IMR-90 (cell line): Measurements from ENCODE around the gene RASSF8. TPM values are rescaled to one million over a fixed set of nuclear protein-coding genes. Genes with fewer than 3 reads are reported as not detected.

Source experiments
- ATAC-seq: fragments of 200-7000 bp; cut with Tn5 transposase; 2 replicates; pipeline ENCODE4 v1.9.1; 2020; ENCODE audit warnings: low read depth, mild to moderate bottlenecking, moderate library complexity
- BruUV-seq: library from RNA; stranded (reverse); fragments of 400-500 nt; replicated peaks from 2 replicates; lab custom pipeline; 2021; lab: Mats Ljungman, UMichigan
- CTCF ChIA-PET: fragments of 300-600 bp; formaldehyde crosslinking; extraction: SDS; loops from one replicate; lab custom pipeline; 2021; ENCODE audit warnings: antibody characterized with exemption; lab: Yijun Ruan, JAX
- POLR2A ChIA-PET: fragments of 300-600 bp; sonication (Branson Sonifier 250); formaldehyde crosslinking; loops from one replicate; lab custom pipeline; 2022; ENCODE audit warnings: antibody characterized with exemption; ENCODE audit not compliant: unreplicated experiment; lab: Charles Lee
- DNase-seq: peaks from one replicate; pipeline ENCODE4 v3.0.0; 2013
- H2AFZ ChIP-seq: replicated peaks from 2 replicates; pipeline ENCODE3; 2013; ENCODE audit warnings: low read length, mild to moderate bottlenecking; ENCODE audit not compliant: poor library complexity
- H2AK5ac ChIP-seq: 2 replicates; pipeline ENCODE4 v1.6.1; 2013; ENCODE audit warnings: low read depth, low read length, inconsistent platforms
- H2AK9ac ChIP-seq: replicated peaks from 2 replicates; pipeline ENCODE3; 2013; ENCODE audit warnings: mild to moderate bottlenecking, low read depth, low read length, moderate library complexity; ENCODE audit not compliant: poor library complexity
- H2BK120ac ChIP-seq: 2 replicates; pipeline ENCODE4 v1.6.1; 2013; ENCODE audit warnings: low read depth, low read length, inconsistent platforms
- H2BK15ac ChIP-seq: 3 replicates; pipeline ENCODE4 v1.6.1; 2013; ENCODE audit warnings: low read depth, low read length, inconsistent platforms
- H2BK20ac ChIP-seq: 2 replicates; pipeline ENCODE4 v1.6.1; 2013; ENCODE audit warnings: low read depth, mild to moderate bottlenecking, inconsistent platforms, low read length, moderate library complexity
- H2BK5ac ChIP-seq: 2 replicates; pipeline ENCODE4 v1.6.1; 2013; ENCODE audit warnings: mild to moderate bottlenecking, low read depth, low read length, inconsistent platforms; ENCODE audit not compliant: poor library complexity, severe bottlenecking
- H3K14ac ChIP-seq: replicated peaks from 2 replicates; pipeline ENCODE4 v1.6.1; 2013; ENCODE audit warnings: low read depth, low read length, inconsistent platforms
- H3K18ac ChIP-seq: 2 replicates; pipeline ENCODE4 v1.6.1; 2013; ENCODE audit warnings: low read depth, low read length, control low read depth
- H3K23ac ChIP-seq: 2 replicates; pipeline ENCODE4 v1.6.1; 2013; ENCODE audit warnings: low read depth, low read length, inconsistent platforms
- H3K27ac ChIP-seq: 2 replicates; pipeline ENCODE4 v1.5.1; 2013; ENCODE audit warnings: mild to moderate bottlenecking, control low read depth, low read length; ENCODE audit not compliant: insufficient read depth
- H3K27me3 ChIP-seq: 2 replicates; pipeline ENCODE4 v1.6.1; 2013; ENCODE audit warnings: low read length; ENCODE audit not compliant: control insufficient read depth, insufficient read depth
- H3K36me3 ChIP-seq: 2 replicates; pipeline ENCODE4 v1.6.1; 2013; ENCODE audit warnings: low read length, mixed read lengths; ENCODE audit not compliant: control insufficient read depth, insufficient read depth
- H3K4ac ChIP-seq: 2 replicates; pipeline ENCODE4 v1.6.1; 2013; ENCODE audit warnings: low read depth, low read length, inconsistent platforms
- H3K4me1 ChIP-seq: 2 replicates; pipeline ENCODE4 v1.6.1; 2013; ENCODE audit warnings: low read length, mixed read lengths; ENCODE audit not compliant: control insufficient read depth, insufficient read depth
- H3K4me2 ChIP-seq: 2 replicates; pipeline ENCODE4 v1.6.1; 2013; ENCODE audit warnings: low read depth, mild to moderate bottlenecking, control low read depth, low read length, moderate library complexity
- H3K4me3 ChIP-seq: 2 replicates; pipeline ENCODE4 v1.5.1; 2013; ENCODE audit warnings: low read depth, mild to moderate bottlenecking, control low read depth, low read length, moderate library complexity; ENCODE audit not compliant: insufficient read depth
- H3K56ac ChIP-seq: 2 replicates; pipeline ENCODE4 v1.6.1; 2013; ENCODE audit warnings: low read length, inconsistent platforms; ENCODE audit not compliant: insufficient read depth; ENCODE audit errors: extremely low read depth
- H3K79me1 ChIP-seq, 2 experiments: 2 replicates each; pipeline ENCODE4 v1.6.1; 2013; ENCODE audit warnings: low read length in 2 of 2, inconsistent platforms in 1 of 2, low read depth in 1 of 2
- H3K9ac ChIP-seq: 2 replicates; pipeline ENCODE4 v1.6.1; 2013; ENCODE audit warnings: low read depth, low read length, control low read depth
- H3K9me1 ChIP-seq: 2 replicates; pipeline ENCODE4 v1.6.1; 2013; ENCODE audit warnings: low read length, inconsistent platforms; ENCODE audit not compliant: insufficient read depth
- H3K9me3 ChIP-seq: 2 replicates; pipeline ENCODE4 v1.6.1; 2013; ENCODE audit warnings: low read length; ENCODE audit not compliant: control insufficient read depth, insufficient read depth
- H4K20me1 ChIP-seq: 2 replicates; pipeline ENCODE4 v1.6.1; 2013; ENCODE audit warnings: low read length, inconsistent platforms; ENCODE audit not compliant: insufficient read depth
- H4K5ac ChIP-seq: 2 replicates; pipeline ENCODE4 v1.6.1; 2013; ENCODE audit warnings: mild to moderate bottlenecking, low read depth, low read length, control low read depth
- H4K8ac ChIP-seq, 2 experiments: 2 replicates each; pipeline ENCODE4 v1.6.1; 2013; ENCODE audit warnings: low read depth in 2 of 2, low read length in 2 of 2, control low read depth in 1 of 2, inconsistent platforms in 1 of 2
- H4K91ac ChIP-seq: 2 replicates; pipeline ENCODE4 v1.6.1; 2013; ENCODE audit warnings: low read depth, low read length, inconsistent platforms; ENCODE audit not compliant: insufficient read depth
- BHLHE40 ChIP-seq: fragments of 150-350 bp; IDR thresholded peaks from 2 replicates; pipeline ENCODE4 v1.6.1; 2016; ENCODE audit warnings: mild to moderate bottlenecking, low read depth, low read length
- CEBPB ChIP-seq: IDR thresholded peaks from 2 replicates; pipeline ENCODE4 v1.6.1; 2012; ENCODE audit warnings: low read depth, low read length, improper control_type of control experiment
- CHD1 ChIP-seq: IDR thresholded peaks from 2 replicates; pipeline ENCODE4 v1.6.1; 2012; ENCODE audit warnings: low read depth, low read length, improper control_type of control experiment
- CTCF ChIP-seq: conservative IDR thresholded peaks from 2 replicates; pipeline ENCODE4 v1.5.1; 2012; ENCODE audit warnings: mild to moderate bottlenecking, low read depth, low read length, improper control_type of control experiment
- ELK1 ChIP-seq: fragments of 150-350 bp; IDR thresholded peaks from 2 replicates; pipeline ENCODE4 v1.6.1; 2016; ENCODE audit warnings: low read depth, mild to moderate bottlenecking, low read length, moderate library complexity, borderline replicate concordance
- FOS ChIP-seq: fragments of 150-350 bp; IDR thresholded peaks from 2 replicates; pipeline ENCODE4 v1.6.1; 2016; ENCODE audit warnings: low read depth, low read length
- MAFK ChIP-seq: IDR thresholded peaks from 2 replicates; pipeline ENCODE4 v1.6.1; 2012; ENCODE audit warnings: low read depth, low read length, improper control_type of control experiment
- MAZ ChIP-seq: IDR thresholded peaks from 2 replicates; pipeline ENCODE4 v1.6.1; 2012; ENCODE audit warnings: low read depth, mild to moderate bottlenecking, low read length, improper control_type of control experiment, moderate library complexity, borderline replicate concordance
- MXI1 ChIP-seq: IDR thresholded peaks from 2 replicates; pipeline ENCODE4 v1.6.1; 2012; ENCODE audit warnings: low read depth, mild to moderate bottlenecking, low read length, moderate library complexity, borderline replicate concordance
- NFE2L2 ChIP-seq: fragments of 150-350 bp; IDR thresholded peaks from 2 replicates; pipeline ENCODE4 v1.6.1; 2016; ENCODE audit warnings: low read depth, mild to moderate bottlenecking, low read length
- POLR2A ChIP-seq: IDR thresholded peaks from 2 replicates; pipeline ENCODE4 v1.6.1; 2012; ENCODE audit warnings: mild to moderate bottlenecking, low read depth, low read length
- RAD21 ChIP-seq: IDR thresholded peaks from 2 replicates; pipeline ENCODE4 v1.6.1; 2012; ENCODE audit warnings: low read length, improper control_type of control experiment
- RCOR1 ChIP-seq: IDR thresholded peaks from 2 replicates; pipeline ENCODE4 v1.6.1; 2012; ENCODE audit warnings: mild to moderate bottlenecking, low read length, improper control_type of control experiment; ENCODE audit not compliant: insufficient replicate concordance
- RFX5 ChIP-seq: IDR thresholded peaks from 2 replicates; pipeline ENCODE4 v1.8.0; 2012; ENCODE audit warnings: low read depth, mild to moderate bottlenecking, low read length, moderate library complexity
- SMC3 ChIP-seq: fragments of 150-350 bp; IDR thresholded peaks from 2 replicates; pipeline ENCODE4 v1.6.1; 2016; ENCODE audit warnings: low read depth, mild to moderate bottlenecking, antibody characterized with exemption, low read length, moderate library complexity
- USF2 ChIP-seq: fragments of 150-350 bp; IDR thresholded peaks from 2 replicates; pipeline ENCODE4 v1.6.1; 2017; ENCODE audit warnings: mild to moderate bottlenecking, antibody characterized with exemption, low read length, low read depth
- WGBS, 2 experiments: methylation state at CpG; one replicate each; pipeline versions ENCODE4 v1.1.5 to v1.1.7; 2013; ENCODE audit warnings: missing lambda C conversion rate in 2 of 2; ENCODE audit not compliant: insufficient read length in 1 of 2; ENCODE audit errors: extremely low coverage in 2 of 2; 5-methylcytosine and 5-hydroxymethylcytosine counted together
- dilution Hi-C: fragments of 300-500 bp; cut with HindIII; formaldehyde crosslinking; loops from one replicate; pipeline ENCODE4 v1.14.3; 2018; ENCODE audit warnings: low sequenced_read_pairs; ENCODE audit not compliant: unreplicated experiment
- in situ Hi-C: fragments of 300-500 bp; cut with MboI; formaldehyde crosslinking; loops from 3 replicates; pipeline ENCODE4 v1.14.3; 2019; ENCODE audit warnings: low sequenced_read_pairs, inconsistent platforms, mixed read lengths
- intact Hi-C: fragments of 100-400 bp; cut with micrococcal nuclease; formaldehyde crosslinking; loops from 2 replicates; pipeline ENCODE4 v1.10.0; 2022
- polyA plus RNA-seq, 3 experiments: library from polyadenylated mRNA; depleted of rRNA; stranded (reverse); fragments of >200 nt; gene quantifications; 2 replicates each; pipeline ENCODE4 v1.2.3, GENCODE V29; 2012; ENCODE audit warnings: low replicate concordance in 1 of 3
- total RNA-seq: library from RNA; depleted of rRNA; stranded (reverse); fragments of >200 nt; gene quantifications from 2 replicates; pipeline ENCODE4 v1.2.3, GENCODE V29; 2012

RASSF8 gene
- total and polyA plus RNA-seq, 2 of the 4 experiments (the other 2 are of a cell fraction), result 10.8 to 50.5 TPM

GRCh38 chr12:25995906-25996305, 37.4 kb downstream of the RASSF8 start:
- dilution Hi-C loops (no loop called here), intact Hi-C loops (no loop called here), in situ Hi-C loops (no loop called here)
- BruUV-seq, result no TSS peak
- Histone ChIP-seq H3K4me1 (peaks cover 18% of the 10 kb centered on the region), H4K8ac (peak overlapping the region in 1 of 2 experiments; percentile 24; a peak in 1 of 4 replicates), H3K27ac (no peak overlapping the region), H4K91ac (peak overlapping the region; percentile 31; the same call in 1 of the 2 replicates), H4K5ac (peak overlapping the region; percentile 36; the same call in 1 of the 2 replicates), H3K18ac (no peak overlapping the region), H3K56ac (no peak overlapping the region), H3K4me2 (peak overlapping the region; percentile 40; the same call in 1 of the 2 replicates), H3K4me3 (no peak overlapping the region), H2BK20ac (peak overlapping the region; percentile 72; the same call in 1 of the 2 replicates), H3K27me3 (no peaks in the 10 kb centered on the region), H2AK9ac (no peak overlapping the region), H3K23ac (peak overlapping the region; percentile 58; the same call in 1 of the 2 replicates), H3K9me3 (no peaks in the 10 kb centered on the region), H3K36me3 (no peaks in the 10 kb centered on the region; the same call in 1 of the 2 replicates), H2BK120ac (0 out of 2 replicates have a peak overlapping the region, but pooled peaks have one; percentile 32), H2AFZ (no peak overlapping the region), H4K20me1 (peaks cover 31% of the 10 kb centered on the region), H3K9me1 (peaks cover 17% of the 10 kb centered on the region), H3K9ac (no peak overlapping the region), H3K4ac (no peak overlapping the region), H3K79me1 (peaks cover 23 to 71% of the 10 kb centered on the region in 2 experiments), H2BK15ac (no peak overlapping the region), H3K14ac (peak overlapping the region; percentile 66), H2BK5ac (peak overlapping the region; percentile 53), H2AK5ac (no peak overlapping the region)
- no peak for TF ChIP-seq BHLHE40
- TF ChIP-seq CHD1, result no peak
- TF ChIP-seq RCOR1, result no peak
- no peak for TF ChIP-seq MAFK
- TF ChIP-seq FOS, result no peak
- TF ChIP-seq RAD21, result no peak
- TF ChIP-seq RFX5, result no peak
- no peak for TF ChIP-seq MXI1
- TF ChIP-seq SMC3, result no peak
- no peak for TF ChIP-seq USF2
- TF ChIP-seq MAZ, result no peak
- TF ChIP-seq POLR2A, result no peak
- TF ChIP-seq ELK1, result no peak
- TF ChIP-seq CEBPB, result no peak
- TF ChIP-seq CTCF, result no peak
- TF ChIP-seq NFE2L2, result no peak
- no CpG with 5 or more reads among the region's 2 CpGs for WGBS, 2 experiments
- POLR2A ChIA-PET, result no interaction called here
- DNase-seq (peak; percentile 60), ATAC-seq (no peak)
- CTCF ChIA-PET, result interaction anchor here (1.2 kb wide), 1 partner anchor 32 kb away, joined by 4 read pairs; no protein-coding TSS in a partner anchor
